T-helper 2 cell treated with Interferon-gamma antibody and Interleukin-4, amounts not matched to agents 100 ng/mL and 5 ng/mL, for 36 hours (primary cell): ENCODE results near the gene FGF14. TPM values are rescaled to one million over a fixed set of nuclear protein-coding genes. Genes with fewer than 3 reads are reported as not detected.
"Not testable (repeated sequence)": the region's sequence is repeated elsewhere in the genome, so short reads cannot be mapped to it uniquely, and the experiment has no call there.

Experiments
- intact Hi-C: fragments of 100-400 bp; cut with micrococcal nuclease; formaldehyde crosslinking; loops from one replicate; pipeline ENCODE4 v1.15.1; 2023
- total RNA-seq: library from RNA; stranded (reverse); gene quantifications from 2 replicates; pipeline ENCODE4 v1.2.3, GENCODE V29; 2022

FGF14 gene
- total RNA-seq, 1 donor from 2014 or later = not detected

DNA sequence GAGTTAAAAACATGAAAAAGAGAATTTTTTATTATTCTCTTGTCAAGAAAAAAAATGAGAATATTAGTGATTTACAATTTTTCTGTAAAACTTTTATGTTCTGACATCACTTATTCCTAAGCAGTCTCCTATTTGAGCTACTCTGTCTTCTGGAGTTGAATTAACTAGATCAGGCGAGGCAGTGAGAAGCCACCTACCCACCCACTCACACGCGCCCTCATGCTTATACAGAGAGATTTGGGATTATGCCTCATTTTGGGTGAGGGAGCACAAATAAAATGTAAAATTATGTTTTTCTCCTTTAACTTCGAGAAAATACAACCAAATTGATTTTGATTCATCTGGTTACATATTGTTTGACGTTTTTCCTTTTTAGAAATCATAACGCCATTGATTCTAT lies 524.9 kb downstream of the FGF14 start:
- intact Hi-C loops = no loop called here

DNA sequence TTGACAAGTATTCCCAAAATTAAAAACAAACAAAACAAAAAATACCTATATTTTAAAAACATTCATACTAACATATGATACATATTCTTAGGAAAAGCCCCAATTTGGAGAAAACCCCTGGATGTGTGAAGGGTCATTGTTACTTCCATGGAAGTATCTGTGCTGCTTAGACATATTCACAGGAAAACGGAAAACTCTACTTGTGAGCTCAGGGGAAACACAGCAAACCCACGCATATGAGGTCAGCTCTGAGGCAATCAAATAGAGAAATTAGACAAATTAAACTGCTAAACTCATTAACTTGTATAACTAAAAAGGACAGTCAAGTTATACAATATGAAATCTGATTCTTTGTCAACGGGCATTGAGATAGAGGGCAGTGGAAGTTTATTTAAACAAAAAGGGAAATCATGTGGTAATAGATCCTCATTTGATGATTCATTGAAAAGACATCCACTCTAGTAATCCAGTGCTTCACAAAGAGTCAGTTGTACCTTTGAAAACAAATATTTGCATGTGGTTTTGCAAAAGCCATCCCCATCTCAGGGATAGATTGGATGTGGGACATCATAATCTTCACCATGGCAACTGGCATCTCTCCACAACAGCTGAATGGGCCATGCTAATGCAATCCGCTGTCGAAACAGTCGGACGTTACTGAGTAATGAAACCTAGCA lies 526.0 kb downstream of the FGF14 start:
- intact Hi-C loops = no loop called here

DNA sequence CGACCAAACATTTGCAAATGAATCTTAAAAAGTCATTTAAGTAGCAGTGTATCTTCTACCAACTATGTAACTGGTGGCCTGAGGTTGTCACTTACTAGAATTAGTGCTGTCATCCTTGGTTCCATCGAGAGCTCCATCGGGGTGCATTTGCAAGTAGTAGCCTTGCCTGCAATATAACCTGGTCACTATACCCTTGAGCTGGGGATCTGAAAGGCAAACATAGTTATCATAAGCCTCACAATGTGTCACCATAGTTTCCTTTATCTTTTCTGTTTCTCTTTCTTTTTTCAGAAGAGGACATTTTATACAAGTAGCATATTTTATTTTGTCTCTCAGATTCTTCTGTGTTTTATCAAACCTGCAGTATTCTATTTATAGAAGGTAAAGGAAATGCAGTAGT lies 526.8 kb downstream of the FGF14 start:
- intact Hi-C loops = no loop called here

GRCh38 chr13:101869553-101869952 lies 532.3 kb downstream of the FGF14 start:
- intact Hi-C loops = no loop called here

DNA sequence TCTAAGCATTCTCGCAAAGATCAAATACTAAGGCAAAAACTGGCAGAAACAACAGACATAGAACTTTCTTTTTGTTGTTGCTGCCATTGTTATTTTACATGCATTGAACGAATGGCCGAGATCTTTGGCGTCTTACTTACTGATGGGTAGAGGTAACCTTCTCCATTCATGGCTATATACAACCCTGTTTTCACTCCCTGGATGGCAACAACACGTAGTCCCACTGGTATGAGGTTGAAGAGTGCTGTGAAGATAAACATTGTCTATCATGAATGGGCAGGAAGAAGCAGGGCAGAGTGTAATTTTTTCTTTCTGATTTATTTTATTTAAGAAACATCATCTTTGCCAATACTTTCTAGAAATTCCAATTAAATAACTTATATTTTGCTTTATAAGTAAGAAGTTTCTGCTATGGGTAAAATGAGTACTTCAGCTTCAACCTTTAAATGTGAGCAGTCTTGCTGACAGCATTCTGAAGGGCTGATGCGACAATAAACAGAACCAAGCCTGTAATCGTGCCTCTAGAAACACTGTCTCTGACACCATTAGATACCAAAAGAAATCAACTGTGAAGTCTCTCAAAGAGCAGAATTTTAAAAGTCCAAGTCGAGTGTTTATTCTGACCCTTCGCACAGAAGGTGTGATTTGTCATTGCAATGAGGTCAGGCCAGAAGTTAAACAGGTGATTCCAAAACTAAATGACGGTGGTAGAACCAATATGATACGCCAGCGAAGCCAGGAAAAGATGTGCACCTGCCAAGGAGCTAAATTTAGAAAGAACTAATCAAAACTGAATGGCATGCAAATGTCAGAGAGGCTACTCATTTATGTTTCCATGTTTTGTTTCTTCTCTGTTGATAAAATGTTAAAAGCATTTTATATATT lies 533.0 kb downstream of the FGF14 start:
- intact Hi-C loops = no loop called here

GRCh38 chr13:101866889-101867581 lies 534.8 kb downstream of the FGF14 start:
- intact Hi-C loops = no loop called here

DNA sequence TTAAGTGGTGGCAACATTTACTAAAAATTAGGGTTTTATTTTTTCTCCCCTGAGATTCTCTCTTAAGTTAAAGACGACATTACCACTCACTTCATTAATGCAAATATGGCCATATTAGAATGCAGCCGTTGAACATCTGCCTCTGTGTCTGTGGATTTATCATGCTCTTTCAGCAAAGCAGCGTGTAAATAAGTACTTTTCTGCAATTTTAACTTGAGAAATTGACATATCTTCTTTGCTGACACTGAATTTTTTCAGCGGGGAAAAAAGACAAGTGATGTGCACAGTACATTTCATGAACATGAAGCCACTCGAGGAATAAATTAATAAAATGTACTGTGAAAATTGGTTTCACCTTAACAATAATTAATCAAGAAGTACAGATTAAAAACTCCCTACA lies 543.0 kb downstream of the FGF14 start:
- intact Hi-C loops = no loop called here

GRCh38 chr13:101846701-101847100 lies 555.1 kb downstream of the FGF14 start:
- intact Hi-C loops = no loop called here

DNA sequence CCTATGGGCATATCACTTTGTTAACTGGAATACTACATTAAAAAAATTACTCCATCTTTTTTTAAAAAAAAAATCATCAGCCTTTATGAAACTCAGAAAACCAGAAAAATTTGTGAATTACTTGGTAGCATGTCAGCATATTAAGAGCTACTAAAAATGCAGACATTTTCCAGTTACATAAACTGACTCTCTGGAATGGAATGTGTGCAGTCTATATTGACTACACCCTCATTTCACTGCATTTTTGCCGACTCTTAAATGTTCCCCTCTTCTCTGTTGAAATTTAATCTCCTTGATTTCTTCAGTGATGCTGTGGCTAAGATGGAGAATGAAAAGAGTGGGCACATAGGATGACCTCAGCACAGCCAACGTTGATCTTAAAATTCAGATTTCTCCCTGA lies 555.6 kb downstream of the FGF14 start:
- intact Hi-C loops = no loop called here

DNA sequence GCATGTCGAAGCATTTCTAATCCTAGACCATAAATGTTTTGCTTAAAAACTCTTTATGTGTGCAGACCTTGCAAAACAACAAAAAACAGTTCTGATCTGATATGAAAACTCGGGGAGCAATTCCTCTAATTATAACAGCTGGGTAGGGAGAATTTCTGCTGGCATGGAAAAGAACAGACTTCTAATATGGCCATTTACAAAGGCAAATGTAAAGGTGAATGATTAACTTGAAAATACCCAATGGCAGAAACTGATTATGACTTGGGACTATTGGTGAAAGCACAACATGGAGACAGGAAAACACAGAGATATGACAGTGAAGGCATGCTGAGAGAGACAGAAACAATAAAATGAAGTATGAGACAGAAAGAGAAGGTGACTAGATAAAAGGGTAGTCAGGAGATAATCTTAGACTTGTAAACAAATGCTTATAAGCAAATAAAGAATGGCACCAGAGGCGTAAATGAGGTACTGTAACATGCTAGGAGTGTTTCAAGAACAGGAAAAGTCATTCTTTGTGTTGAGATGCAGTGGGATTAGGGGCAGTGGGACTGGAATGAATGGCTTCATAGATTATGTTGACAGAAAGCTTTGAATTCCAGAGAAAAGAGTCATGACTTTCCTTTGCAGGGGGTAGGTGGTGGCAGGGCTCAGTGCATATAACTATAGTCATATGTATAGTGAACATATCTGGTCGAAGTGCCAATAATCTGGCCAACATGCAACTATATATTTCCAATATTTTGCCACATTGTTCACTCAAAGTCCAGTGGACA lies 556.4 kb downstream of the FGF14 start:
- intact Hi-C loops = no loop called here

DNA sequence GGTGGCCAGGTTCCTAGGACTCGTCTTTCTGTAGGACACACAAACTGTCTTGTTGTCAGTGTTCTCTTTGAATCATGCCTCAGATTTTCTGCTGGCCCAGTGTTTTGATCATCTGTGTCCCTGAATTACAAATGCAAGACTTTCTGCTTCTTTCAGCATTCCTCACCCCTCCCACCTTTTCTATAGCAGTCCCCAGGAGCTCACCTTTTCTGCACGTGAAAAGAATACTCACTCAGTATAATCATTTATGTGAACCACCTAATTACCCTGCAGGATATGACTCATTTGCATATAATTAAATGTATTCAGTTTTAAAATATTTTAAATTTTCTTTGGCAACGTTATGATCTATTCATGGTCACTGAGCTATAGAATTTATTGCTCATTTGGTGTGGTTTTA lies 560.1 kb downstream of the FGF14 start:
- intact Hi-C loops = no loop called here

- intact Hi-C loops = no loop called here
Measured at GRCh38 chr13:101838323-101838722, 563.5 kb downstream of the FGF14 start.

DNA sequence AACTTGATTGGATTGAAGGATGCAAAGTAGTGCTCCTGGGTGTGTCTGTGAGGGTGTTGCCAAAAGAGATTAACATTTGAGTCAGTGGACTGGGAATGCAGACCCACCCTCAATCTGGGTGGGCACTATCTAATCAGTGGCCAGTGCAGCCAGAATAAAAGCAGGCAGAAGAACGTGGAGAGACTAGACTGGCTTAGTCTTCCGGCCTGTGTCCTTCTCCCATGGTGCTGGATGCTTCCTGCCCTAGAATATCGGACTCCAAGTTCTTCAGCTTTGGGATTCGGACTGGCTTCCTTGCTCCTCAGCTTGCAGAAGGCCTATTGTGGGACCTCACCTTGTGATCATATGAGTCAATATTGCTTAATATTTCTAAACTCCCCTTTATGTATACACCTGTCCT lies 564.1 kb downstream of the FGF14 start:
- intact Hi-C loops = not testable (repeated sequence)

DNA sequence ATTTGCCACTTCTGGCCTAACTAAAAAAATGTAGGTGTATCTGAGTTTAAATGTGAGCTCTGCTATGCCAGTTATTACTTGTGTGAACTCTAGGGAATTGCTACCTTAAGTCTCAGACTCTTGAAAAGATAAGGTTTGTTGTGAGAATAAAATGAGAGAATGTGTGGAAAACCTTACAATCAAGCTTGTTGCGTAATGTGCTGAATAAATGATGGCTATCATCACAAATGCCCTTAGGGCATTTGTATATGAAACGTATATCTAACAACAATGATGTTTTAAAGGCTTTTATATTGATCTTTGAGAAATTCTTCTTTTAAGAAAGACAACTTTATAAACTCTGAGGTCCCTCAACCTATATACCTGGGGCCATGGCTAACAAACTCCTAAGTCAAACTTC lies 564.6 kb downstream of the FGF14 start:
- intact Hi-C loops = no loop called here

DNA sequence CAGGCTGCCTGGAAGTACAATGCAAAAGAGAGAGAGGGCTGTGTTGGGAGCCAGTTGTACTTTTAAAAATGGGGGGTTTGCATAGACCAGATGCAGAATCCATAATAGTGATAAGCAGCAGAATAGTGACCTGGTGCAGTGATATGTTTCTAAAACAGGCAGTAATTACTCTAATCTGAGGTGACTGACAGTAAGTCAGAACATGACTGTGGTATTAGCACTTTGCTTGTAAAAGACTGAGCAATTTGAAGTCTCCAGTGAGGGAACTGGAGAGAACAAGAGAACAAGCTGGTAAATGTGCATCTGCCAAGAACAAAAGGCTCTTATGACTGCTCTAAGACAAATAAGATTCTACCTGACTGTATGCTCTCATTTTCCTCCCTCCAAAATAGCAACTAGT lies 565.9 kb downstream of the FGF14 start:
- intact Hi-C loops = no loop called here

DNA sequence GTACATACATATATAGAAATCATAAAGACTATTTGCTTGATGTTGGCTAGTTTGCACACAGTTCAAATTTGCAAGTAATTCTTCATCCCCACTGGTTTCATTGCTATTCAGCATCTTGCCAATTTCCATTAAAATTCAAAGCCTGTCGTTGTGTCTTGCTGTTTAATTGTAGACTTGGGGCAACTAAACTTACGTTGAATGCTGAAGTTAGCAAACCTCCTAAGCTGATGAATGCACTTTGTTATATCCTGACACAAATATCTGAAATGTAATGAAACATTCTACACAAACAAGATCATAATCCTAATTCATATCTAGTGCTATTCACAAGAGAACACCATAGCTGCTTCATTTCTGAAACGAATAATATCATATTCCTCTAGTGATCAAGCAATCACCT lies 568.2 kb downstream of the FGF14 start:
- intact Hi-C loops = no loop called here

- intact Hi-C loops = no loop called here
Measured at GRCh38 chr13:101830035-101830434, 571.8 kb downstream of the FGF14 start.

- intact Hi-C loops = no loop called here
Measured at GRCh38 chr13:101829484-101829883, 572.4 kb downstream of the FGF14 start.

DNA sequence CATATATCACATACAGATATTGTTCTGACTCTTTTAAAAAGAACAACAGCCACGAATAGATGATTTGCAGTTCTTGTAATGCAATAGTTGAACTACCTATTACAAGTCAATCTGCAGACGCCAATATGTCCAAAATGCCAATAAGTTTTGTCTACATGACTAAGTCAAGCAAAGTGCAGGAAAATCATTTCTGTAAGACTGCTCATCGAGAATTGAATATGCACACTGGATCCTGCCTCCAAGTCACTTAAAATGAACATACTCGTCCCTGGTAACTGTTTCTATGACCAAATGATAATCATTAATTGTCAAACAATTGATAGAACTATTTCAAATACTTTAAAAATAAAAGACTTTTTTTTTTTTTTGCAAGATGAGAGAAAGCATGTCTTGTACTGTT lies 573.7 kb downstream of the FGF14 start:
- intact Hi-C loops = no loop called here

- intact Hi-C loops = no loop called here
Measured at GRCh38 chr13:101817898-101818297, 584.0 kb downstream of the FGF14 start.

- intact Hi-C loops = no loop called here
Measured at GRCh38 chr13:101811881-101812280, 590.0 kb downstream of the FGF14 start.
